GM19372 (cell line): ENCODE results near the gene NXPH2.

Source experiments
- ATAC-seq: cut with Tn5 transposase; IDR thresholded peaks from one replicate; pipeline ENCODE4 v1.9.1; 2021; ENCODE audit warnings: mild to moderate bottlenecking, low read depth, moderate library complexity; ENCODE audit not compliant: unreplicated experiment

The NXPH2 gene

DNA sequence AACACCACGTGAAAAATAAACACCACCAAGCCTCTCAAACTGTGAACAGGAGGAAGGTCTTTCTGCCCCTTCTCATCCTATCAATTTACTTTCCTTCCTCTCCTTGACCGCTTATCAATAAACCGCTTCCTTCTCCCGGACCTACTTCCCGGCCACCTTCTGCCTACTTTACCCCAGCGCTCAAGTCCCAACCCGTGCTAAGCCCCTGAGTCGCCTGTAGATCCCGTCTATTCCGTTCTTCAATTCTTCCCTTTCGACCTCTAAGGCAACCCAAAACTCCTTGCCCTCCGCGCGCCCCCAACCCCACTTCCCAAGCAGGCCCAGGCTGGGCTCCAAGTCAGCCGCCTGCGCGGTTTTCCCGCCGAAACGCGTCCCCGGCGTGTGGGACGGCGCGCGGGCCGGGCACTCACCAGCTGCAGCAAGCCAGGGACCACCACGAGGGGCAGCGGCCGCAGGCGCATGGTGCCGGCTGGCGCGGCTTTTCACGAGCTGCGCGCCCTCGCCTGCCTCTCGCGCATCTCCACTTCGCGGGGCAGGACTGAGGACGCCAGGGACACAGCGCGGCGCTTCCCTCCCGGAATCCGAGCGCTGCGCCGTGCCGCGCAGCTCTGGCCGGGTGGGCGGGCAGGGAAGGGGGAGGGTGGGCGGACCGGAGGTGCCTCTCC, at the start of gene NXPH2:
Gene NXPH2 (minus strand): TSS at position 610 of the 665 bp plus-strand sequence. CDS start 149 bp downstream, at position 461.
- ATAC-seq, result no peak

DNA sequence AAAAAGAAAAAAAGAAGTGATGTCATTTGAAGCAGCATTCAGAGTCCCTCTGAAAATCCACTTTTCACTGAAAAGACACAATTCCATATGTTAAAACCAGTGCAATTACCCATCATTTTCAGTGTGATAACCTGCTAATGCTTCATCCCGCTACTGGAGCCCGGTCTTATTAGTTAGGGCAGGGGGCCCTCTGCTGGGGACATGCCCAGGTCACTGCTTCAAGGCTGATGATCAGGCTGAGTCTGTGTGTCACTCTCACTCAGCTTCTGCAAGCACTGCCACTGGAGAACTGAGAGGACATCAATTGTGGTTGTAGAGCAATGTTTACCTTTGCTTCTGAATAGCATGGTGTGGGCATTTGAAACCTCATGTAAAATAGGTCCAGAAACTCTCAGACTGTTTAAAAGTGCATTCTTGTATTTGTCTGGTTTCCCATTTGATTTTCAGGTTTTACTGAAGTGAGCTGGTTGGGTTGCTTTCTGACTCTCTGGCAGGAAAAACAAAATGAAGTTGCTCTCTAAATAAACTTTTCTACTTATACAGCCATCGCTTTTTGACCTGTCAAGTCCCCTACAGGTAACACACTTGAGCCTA, 49.2 kb upstream of the NXPH2 start:
- ATAC-seq, result no peak

DNA sequence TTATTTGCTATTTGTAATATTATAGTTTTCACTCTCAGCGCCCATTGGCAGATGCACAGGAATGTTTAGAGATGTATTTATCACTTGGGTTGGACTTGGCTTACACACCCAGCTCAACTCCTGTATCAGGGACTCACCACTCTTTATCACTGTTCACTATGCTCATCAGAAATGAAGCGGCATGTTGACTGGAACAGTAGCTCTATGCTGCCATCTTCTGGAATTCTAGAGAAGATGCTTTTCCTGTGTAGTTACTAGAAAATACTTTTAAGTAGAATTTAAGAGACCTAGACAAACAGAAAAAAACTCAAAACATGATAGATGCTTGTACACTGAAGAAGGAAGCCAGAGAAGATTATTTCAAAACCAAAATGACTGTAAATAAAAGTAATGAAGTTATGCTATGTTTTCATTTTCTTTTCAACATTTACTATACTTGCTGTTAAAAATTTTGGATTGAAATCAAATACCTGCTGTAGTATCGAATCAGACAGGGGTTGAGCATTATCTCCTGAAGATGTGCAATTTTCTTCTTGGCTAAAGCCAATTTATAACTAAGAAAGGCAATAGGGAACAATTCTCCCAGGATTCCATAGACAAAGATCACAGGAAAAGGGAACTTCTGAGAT, 47.4 kb upstream of the NXPH2 start:
- peak; percentile 69 for ATAC-seq

DNA sequence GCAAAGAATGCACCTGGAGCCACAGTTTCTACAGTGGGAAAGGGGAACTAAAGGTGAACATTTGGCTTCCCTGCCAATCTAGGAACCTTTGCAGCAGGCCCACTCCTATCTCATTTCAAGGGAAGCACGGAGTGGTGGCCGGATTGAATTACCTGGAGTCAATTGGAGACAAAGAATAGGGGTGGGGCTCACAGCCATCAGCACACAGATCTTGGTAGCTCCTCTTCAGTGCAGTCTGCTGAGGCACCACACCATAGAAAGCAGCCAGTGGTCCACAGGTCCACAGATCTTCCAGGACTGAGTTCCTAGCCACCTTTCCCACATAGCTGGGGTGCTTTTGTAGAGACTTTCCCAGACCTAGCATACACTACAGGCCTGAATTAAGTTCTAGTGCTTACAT, 43.5 kb upstream of the NXPH2 start:
- ATAC-seq, result no peak

DNA sequence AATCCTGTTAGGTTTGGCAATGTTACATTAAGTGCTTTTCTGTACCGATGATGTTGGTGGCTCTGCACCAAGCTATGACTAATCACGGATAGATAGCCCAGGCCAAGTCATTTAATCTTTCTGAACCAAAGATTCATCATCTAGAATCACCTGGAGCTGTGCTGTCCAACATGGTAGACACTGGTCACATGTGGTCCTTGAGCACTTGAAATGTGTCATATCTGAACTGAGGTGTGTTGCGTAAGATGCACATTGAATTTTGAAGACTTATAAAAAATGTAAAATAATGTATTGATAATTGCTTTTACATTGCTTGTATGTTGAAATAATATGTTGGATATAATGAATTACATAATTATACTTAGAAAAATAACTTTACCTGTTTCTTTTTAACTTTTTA, 39.8 kb upstream of the NXPH2 start:
- no peak for ATAC-seq

DNA sequence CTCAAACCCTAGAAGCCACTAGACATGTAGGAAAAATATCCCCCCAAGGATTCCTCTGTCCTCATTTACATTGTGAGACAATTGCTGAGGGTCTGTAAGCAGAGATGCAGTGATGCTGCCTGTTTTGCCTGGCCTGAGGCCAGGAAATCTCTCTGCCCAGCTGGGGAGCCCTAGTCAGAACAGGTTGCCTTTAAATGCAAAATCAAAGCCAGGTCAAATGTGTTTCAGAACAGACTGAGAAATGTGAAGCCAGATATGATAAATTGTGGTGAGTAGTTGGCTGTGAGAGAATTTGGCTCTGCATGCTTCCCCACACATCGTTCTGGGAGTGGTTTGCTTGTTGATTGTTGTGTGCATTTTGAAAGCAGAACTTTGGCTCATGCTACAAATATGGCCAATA, 38.4 kb upstream of the NXPH2 start:
- ATAC-seq, result no peak

DNA sequence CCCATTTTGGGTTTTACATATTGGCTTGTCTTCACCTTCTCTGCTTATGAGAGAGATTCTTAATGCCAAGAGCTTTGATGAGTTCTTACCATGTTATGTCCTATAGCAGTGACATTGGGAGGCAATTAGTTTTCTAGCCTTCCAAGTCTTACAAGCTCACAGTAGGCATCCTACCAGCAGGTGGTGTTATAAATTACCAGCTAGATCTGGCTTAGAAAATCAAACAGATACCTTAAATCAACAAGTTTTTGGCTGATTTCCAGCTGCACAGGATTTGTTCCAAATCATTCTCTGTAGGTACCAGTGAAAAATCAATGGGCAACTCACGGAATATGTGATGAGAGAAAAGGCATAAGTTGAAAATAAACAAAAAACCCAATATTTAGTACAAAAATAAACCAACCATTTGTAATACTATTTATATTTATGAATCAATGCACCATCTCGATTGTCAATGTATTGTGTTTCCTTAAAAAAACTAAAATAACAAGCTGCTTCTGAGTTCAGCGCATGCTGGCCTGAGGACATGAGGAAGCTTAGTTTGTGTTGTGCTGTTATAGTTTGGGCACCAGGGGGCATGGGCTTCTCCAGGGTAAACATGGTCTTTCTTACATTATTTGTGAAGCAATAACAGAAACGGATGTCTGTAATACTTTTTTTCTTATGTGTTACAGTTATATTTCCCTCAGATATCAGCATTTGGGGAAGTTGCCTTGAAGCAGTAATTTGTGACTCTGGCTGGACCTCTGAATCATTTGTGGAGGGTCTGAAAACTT, 34.1 kb upstream of the NXPH2 start:
- ATAC-seq, result no peak

DNA sequence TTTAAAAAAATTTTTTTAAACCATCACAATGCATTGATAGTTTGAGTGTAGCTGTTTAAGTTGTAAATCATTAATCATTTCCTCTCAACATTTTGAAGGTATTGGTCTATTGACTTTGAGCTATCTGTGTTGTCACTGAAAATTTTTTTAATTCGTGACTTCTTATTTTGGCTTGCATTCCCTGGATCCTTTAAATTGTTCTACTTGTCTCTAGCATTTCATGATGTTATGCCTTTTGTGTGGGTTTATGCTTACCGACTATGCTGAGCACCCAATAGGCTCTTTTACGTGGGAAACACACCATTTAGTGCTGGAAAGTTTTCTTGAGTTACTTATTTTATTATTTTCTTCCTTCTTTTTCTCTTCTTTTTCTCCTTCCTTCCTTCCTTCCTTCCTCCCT, 31.2 kb upstream of the NXPH2 start:
- no peak for ATAC-seq

DNA sequence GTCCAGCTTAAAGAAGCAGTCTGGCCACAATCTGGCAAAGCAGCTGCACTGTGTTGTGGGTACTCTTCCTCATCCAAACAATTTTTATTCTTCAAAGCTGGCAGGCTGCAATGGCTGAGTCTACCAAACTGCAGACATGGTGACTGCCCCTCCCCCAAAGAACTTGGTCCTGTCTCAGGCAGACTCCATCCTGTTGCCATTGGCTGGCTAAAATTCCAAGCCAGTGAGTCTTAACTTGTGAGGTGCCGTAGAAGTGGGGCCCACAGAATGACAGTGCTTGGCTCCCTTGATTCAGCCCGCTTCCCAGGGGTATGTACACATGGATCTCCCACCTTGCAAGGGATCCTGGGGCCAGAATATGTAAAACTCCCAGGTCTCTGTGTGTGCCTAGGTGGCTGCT, 14.5 kb upstream of the NXPH2 start:
- ATAC-seq, result no peak

DNA sequence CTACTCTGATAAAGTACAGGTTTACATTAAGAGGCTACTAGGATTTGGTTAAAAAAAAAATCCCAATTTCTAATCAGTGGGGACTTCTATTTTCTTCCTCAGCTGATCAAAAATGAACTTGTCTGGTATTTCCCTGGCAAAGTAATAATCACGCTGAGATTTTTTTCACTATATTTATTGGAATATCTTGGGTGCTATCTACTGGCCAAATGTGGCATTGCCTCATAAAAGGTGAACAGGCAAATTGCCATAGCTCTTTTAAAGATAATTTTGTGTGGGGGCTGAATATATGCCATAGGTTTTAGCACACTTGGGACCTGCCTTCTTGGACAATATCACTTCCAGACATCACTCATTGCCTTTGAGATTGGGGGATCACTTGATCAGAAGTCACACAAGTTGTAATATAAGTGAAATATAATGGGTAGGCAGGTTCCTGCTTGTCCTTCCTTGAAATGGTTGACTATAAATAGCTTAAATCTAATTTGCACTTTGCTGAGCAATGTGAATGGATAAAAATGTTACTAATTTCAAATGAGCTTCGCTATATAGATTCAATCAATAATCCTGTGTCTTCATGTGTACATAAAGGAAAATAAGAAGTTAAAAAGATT, 7.0 kb upstream of the NXPH2 start:
- peak; percentile 64 for ATAC-seq

DNA sequence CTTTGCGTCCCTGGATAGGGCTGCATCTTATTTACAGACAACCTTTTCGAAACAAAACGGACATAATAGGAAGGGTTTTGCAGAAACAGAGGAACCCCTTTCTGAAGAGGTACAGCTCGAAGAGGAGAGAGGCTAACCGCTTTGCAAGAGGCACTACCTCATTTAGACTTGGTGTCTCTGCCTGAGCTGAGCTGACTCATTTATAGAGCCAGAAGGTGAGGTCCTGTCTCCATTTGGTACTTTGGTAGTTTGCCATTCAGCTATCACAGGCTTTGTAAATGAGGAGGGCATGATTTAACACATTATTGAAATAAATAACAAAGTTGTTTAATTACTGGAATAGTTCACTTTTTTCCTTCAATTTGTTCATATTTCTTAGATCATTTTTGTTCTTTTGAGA, 2.2 kb upstream of the NXPH2 start:
- no peak for ATAC-seq

DNA sequence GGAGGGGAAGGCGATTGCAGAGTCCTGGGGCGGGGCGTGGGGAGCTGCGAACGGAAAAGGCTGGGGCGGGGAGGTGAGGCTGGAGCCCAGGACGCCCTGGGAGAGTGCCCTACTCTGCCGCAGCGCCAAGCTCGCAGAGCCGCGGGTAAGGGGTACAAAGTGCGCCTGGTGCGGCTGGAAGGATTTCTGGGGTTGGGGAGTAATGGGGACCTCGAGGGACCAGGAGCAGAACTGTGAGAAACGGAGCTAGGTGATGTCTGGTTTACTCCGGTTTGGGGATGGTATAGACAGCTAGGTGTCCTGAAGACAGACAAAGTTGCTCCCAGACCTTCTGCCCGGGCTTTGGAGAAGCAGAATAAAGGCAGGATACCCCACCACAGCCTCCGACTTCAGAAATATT, 718 bp upstream of the NXPH2 start:
- no peak for ATAC-seq

DNA sequence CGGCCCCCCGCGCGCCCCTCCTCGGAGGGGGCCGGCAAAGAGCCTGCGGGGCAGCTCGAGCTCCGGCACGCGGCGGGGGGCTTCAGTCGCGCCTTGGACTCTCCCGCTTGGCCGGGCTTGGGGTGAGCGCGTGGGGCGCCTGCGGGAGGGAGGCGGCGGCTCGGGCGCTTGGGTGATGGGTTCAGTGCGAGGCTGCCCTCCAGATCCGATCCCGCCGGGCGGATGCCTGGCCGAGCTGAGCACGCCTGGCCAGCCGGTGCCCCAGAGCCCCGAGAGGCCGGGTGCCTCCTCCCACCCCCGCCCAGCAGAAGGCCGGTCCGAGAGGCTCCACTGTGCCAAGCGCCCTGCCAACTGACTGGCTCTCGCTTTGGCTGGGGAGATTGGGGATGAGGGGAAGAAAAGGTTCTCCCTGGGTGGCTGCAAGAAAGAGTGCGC, 273 bp upstream of the NXPH2 start:
- no peak for ATAC-seq

DNA sequence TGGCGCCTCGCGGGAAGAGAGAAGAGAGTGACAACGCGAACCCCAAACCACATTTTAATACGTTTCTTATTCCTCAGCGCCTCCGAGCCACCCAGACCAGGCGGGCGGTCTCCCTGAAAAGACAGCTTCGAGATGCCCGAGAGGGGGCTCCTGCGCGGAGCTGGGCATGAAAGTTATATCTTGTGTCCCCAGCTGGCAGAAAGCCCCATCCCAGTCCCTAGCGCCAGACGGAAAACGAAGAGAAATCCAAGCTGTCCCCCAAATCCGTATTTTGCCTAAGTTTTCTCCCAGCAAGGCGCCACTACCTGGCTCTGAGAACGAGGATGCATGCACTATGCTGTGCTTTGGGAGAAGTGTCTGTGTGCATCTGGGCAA, 797 bp downstream of the NXPH2 start:
- ATAC-seq, result no peak

DNA sequence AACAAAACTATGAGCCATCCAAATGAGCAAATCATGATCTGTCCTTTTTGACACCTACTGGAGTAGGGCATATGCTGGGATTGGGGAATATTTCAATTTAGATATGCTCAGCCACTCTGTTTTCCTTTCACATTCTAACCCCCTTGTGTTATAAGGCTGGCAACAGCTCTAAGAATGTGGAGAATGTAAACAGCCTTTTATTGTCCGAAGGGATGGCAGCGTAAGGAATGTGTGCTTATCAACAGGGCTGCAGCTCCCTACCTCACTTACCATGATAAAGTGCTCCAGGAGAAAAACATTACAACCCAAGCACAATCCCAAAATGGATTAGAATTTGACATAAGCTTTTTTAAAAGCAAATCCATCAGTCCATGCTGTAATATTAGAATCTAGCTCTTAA, 2.2 kb downstream of the NXPH2 start:
- ATAC-seq, result no peak

DNA sequence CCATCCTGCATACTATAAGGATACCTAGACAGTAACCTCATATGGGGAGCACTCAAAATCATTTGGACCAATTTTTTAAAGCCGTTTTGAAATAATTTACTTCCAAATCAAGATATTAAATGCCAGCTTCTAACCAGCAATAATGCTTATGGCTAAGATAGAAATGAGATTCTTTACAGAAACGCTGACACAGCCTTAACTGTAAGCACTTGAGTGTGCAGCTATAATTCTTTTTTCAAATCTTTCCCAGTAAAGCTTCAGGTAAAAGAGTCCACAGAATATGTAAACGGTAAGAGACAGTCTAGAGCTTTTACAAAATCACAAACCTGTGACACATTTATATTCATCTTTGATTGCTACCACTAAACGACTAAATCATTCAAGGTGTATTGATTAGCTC, 4.5 kb downstream of the NXPH2 start:
- ATAC-seq, result no peak

DNA sequence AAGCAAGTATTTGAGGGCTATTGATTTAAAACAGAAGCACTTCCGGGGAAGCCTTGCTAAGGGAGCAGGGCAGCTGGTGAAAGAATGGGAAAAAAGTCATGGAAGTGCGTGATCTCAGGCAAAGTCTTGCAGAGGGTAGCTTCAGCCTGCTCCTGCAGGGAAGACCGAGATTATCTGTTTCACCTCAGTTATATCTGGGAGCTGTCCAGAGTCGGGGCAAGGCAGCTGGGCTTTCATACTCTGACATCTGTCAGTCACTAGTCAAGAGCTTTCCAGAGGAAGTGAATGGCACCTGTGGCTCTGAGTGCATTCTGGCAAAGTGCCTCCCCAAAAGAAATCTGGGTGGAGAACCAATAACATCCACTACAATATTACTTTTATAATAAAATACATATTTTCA, 8.7 kb downstream of the NXPH2 start:
- no peak for ATAC-seq

DNA sequence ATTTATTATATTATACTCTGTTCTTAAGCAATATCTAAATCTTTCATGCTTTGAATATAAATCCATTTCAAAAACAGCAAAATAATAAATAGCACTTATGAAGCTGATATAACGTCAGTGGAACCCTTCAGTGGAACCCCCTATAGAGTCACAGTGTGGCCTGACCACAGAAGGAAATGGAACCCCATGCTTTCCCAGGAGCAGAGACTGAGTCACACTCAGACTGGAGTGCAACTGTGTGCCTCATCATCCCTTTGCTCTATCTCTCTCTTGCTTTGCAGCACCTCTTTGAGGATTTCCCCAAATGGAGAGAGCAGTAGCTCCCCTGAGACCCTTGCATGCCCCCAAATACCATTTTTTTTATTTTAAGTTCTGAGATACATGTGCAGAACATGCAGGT, 13.1 kb downstream of the NXPH2 start:
- no peak for ATAC-seq

DNA sequence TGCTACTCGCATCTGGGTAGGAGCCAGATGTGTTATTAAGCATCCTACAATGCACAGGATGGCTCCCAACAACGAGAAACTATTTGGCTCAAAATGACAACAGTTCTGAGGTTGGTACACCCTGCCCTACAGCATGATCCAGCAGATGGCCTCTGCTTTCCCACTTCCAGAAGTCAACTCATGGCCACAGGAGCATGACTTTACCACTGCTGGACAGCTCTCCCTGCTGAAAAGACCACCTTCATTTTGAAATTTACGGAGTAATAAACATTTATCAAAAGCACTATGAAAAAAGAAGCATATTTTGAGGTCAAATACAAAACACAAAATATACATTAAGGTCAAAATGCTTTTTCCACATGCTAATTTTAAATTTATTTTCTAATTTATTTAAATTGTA, 13.7 kb downstream of the NXPH2 start:
- ATAC-seq, result no peak

DNA sequence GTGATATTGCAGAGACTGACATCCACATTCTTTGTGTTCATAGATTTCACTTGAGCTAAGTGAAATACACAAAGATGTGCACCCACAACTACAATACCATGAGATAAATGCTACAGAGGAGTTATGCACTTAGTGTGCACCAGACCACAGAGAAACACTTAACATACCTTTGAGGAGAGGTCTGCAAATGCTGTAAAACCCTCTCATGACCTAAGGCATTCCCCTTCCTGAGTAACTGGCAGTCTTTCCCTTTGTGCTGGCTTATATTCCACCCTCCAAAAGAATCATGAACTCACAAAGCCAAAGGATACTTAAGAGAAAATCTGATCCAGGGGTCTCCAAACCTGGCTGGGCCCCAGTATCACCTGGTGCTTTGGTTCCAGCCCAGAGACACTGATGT, 16.2 kb downstream of the NXPH2 start:
- ATAC-seq, result no peak

DNA sequence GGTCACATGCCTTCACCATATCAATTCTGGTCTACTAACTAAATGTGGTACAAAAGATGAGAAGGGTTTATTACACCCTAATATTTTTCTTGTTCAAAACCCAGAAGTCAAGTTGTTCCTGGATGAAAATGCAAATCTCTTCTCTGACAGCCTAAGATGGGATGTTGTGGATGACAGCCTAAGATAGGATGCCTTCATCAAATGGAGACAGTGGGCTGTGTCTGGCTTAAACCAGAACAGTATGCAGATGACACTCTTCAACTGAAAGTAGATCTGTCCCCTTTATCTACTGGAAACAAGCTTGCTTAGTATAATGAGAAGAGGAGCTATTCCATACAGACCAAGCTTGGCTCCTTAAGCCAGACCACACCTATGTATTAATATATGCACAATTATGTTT, 17.7 kb downstream of the NXPH2 start:
- ATAC-seq, result no peak
